HG02943 (cell line): ENCODE results near the gene CTCF.

Experiments used
- ATAC-seq: cut with Tn5 transposase; IDR thresholded peaks from one replicate; pipeline ENCODE4 v1.9.1; 2021; ENCODE audit warnings: mild to moderate bottlenecking, low read depth, moderate library complexity; ENCODE audit not compliant: unreplicated experiment

Gene CTCF

DNA sequence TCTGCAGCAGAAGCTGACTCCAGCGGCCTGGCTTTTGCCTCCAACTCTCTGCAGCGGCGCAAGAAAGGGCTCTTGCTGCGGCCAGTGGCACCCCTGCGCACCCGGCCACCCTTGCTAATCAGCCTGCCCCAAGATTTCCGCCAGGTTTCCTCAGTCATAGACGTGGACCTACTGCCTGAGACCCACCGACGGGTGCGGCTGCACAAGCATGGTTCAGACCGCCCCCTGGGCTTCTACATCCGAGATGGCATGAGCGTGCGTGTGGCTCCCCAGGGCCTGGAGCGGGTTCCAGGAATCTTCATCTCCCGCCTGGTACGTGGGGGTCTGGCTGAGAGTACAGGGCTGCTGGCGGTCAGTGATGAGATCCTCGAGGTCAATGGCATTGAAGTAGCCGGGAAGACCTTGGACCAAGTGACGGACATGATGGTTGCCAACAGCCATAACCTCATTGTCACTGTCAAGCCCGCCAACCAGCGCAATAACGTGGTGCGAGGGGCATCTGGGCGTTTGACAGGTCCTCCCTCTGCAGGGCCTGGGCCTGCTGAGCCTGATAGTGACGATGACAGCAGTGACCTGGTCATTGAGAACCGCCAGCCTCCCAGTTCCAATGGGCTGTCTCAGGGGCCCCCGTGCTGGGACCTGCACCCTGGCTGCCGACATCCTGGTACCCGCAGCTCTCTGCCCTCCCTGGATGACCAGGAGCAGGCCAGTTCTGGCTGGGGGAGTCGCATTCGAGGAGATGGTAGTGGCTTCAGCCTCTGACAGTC is 99.7 kb downstream of the CTCF start:
- no peak for ATAC-seq

DNA sequence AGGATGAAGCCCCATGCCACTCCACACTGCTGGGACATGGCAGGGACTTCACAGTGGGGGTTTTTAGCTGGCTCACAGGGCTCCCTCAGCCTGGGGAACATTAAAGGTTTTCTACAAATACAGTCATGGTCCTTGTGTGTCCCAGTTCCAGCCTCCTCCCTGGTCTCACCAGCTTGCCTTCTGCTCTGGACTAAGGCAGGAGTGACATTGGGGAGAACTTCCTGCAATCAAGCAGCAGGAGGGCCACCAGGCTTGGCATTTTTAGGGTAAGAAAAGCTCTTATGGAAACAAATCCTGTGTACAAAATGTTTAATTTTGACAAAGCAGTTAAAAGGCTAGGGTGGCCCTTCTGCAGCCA is 100.3 kb downstream of the CTCF start:
- no peak for ATAC-seq

GRCh38 chr16:67663151-67663876 is 101.0 kb downstream of the CTCF start:
- no peak for ATAC-seq

GRCh38 chr16:67663877-67664222 is 101.5 kb downstream of the CTCF start:
- no peak for ATAC-seq

GRCh38 chr16:67664258-67664657 is 101.9 kb downstream of the CTCF start:
- ATAC-seq = no peak

DNA sequence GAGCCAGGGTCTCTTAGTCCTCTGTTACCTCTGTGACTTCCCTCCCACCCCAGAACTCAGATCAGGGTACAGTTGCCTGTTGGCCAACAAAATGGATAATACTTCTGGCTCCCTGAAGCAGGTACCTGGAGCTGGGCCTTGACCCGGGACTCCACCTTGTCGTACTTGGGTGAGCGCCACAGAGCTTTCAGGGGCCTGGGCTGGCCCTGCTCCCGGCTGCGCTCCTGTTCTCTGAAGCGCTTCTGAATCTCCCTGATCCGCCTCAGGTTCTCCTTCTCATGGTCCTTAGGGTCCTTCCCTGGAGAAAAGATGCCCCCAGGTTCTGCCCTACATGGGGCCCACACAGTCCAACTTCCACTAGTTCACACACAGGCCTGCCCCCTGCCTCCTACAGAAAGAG is 102.5 kb downstream of the CTCF start:
- no peak for ATAC-seq

- no peak for ATAC-seq
Measured at GRCh38 chr16:67665598-67665997, 103.3 kb downstream of the CTCF start.

DNA sequence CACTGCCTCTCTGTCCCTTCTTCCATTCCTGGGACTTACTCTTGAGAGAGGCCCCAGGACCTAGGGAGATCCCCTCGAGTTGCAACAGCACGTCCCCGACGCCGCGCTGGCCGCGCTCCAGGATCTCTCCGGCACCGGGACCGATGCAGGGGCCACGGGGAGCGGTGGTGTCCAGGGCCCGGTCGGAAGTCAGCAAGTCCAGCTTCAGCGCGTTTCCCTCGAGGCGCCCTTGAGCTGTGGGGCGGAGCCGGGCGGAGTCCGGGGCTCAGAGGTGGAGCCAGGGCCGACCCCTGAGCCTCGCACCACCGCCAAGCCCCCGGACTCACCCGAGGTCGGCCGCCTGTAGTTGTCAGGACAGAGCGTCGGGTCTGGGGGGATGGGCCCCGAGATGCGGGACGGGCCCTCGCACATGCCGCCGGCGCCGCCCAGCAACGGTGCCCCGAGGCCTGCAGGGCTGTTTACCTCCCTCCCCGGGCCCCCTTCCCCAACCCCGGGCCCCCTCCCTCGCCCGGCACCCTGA is 103.8 kb downstream of the CTCF start:
- ATAC-seq = no peak

DNA sequence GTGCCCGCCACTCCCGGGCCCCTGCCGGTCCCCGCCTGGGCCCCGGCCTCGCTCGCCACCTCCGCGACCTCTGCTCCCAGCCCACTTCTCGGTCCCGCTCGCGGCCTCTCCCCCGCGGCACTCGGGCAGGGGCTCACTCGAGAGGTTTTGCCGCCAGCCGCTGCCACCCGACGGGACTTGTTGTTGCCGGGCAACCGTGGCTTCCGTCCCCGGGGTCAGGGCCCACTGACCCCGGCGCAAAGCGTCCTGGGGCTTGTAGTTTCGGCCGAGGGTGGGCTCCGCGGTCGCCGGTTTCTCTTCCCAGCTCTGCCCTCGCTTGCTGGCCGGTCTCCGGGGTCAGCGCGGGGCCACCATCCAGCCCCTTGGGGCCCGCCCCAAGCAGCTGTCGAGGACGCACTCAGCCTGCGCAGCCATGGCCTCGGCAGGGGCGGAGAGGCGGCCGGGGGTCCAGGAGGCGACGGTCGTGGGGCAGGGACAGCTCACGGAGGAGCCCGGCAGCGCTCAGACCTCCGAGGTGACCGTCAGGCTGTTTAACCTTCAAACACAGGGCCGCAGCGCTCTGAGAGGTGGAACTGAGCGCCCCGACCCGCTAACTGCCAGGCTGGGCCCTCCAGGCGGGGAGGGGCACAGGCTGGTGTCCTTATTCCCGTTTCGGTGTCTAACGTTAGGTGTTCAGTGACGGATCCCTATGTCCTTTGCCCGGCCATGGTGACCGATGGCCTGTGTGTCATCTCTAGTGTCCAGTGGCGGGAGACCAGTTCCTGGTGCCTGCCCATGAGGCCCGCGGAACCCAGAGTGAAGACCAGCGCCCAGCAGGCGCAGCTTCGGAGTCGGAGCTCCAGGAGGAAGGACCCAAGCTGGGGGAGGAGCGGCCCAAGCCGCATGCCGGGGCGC is 104.5 kb downstream of the CTCF start, which contains the start of the genes C16orf86 and ENKD1:
Gene C16orf86, plus strand, starts transcription at position 256 of the 894 bp plus-strand sequence. Its CDS starts 157 bp downstream, at position 413.
Gene ENKD1, minus strand, starts transcription at position 192 of the 894 bp plus-strand sequence. CDS start 308 bp downstream, outside the sequence.
- peak; percentile 42 for ATAC-seq

GRCh38 chr16:67667453-67667816 is 105.1 kb downstream of the CTCF start:
- ATAC-seq = no peak

GRCh38 chr16:67667817-67668494 is 105.6 kb downstream of the CTCF start:
- ATAC-seq = peak; percentile 62

DNA sequence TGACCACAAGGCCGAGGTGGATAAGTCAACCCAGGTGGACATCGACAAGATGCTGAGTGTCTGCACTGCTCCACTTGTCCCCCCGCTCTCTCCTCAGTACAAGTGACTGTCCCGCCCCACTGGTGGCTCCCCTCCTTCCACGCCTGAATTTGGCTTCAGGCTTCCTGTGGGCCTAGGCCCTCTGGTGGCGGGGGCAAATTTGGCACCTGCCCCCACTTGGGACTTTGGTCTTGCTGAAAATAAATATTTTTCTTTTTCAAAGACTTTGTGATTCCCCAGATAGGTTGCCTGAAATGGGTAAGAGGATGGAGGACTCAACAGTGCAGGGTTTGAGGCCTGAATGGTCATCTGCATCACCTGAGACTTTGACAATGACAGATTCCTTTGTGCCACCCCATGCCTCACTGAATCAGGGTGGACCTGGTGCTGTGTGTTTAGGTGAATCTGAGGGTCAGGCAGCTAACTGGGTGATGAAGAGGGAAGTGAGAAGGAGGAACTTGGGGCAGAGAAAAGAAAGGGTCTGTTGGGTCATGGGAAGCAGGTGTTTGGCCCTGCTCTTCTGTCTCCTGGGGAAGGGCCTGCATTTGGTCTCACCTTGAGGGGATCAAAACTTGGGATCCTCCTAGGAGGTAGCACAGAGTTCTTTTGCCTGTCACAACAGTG is 106.3 kb downstream of the CTCF start:
- no peak for ATAC-seq

DNA sequence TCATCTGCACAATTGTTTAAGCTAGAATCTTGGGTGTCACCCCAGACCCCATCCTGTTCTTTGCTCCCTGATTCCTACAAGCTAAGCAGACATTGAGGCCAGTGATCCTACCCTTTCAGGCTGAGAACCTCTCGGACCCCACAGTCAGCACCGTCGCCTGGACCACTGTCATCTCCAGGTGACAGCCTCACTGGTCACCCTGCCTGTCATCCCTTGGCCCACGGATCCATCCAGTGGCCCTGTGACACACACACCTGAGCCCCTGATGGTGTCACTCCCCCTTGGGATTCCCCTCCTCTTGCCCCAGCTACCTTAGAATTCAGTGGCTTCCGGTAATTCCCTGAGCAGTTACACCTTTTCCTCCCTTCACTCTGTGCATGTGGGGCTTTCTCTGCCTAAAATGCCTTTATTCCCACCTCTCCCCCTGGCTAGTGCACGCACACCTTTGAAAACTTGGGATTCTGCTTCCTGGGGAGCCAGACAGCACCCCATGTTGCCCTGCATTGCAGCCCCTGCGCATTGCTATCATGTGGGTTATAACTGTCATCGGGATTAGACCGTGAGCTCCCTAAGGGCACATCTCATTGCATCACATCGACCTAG is 107.3 kb downstream of the CTCF start:
- no peak for ATAC-seq

DNA sequence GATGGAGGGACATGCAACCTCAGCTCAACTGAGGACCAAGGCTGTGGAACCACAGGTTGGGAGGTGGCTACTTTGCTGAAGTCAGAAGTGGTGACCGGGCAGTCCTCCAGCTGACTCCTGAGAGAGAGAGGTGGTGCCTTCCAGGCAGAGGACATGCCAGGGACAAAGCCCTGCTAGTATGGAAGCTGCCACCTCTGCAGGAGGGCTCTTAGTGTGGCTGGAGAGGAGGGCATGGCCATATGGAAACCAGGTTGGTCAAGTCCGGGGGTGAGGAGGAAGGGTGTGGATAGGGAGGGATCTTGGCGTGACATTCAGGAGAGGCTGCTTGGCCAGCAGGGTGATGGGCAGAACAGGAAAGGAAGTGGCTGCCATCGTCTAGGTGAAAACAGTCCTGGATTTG is 110.0 kb downstream of the CTCF start:
- ATAC-seq = no peak

- no peak for ATAC-seq
Measured at GRCh38 chr16:67672739-67673662, 110.7 kb downstream of the CTCF start.

DNA sequence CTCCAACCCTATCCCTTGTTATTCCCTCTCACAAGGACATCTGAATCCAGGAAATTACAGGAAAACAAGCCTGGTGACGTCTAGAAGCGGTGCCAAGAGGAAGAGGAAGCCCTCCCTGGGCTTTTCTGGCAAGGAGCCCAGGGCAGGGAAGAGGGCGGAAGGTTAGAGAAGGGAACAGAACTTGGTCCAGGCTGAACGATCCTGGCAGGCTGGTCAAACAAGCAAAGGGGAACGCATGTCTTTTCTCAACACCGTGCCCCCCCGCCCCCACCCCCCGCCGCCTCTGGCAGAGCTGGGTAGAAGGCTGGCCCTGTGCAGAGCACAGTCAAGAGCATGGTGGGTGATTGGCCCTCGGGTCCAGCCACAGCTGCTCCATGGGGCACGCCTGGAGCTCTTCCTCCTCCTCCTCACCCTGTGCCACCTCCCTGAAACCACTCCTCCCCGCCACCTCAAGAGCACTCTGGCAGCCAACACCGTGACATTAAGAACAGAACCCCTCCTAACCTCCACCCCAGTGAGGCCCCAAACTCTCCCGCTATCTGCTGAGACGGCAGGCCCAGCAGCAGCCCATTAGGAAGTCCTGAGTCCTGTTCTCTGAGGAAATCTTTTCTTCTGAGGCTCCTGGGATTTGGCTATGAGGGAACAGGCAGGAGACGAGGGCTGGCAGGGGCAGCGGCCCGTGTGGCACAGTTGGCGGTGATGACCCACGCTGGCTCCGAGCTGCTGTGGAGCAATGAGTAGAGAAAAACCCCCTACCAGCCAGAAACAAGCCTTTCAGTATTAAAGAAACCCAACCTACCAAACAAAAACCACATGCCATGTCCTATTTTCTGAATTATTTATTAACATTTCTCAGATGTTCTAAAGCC is 111.6 kb downstream of the CTCF start:
- ATAC-seq = no peak

GRCh38 chr16:67674851-67675578 is 112.7 kb downstream of the CTCF start:
- ATAC-seq = no peak
